Measurements from ENCODE around the gene CERS3.

DNA sequence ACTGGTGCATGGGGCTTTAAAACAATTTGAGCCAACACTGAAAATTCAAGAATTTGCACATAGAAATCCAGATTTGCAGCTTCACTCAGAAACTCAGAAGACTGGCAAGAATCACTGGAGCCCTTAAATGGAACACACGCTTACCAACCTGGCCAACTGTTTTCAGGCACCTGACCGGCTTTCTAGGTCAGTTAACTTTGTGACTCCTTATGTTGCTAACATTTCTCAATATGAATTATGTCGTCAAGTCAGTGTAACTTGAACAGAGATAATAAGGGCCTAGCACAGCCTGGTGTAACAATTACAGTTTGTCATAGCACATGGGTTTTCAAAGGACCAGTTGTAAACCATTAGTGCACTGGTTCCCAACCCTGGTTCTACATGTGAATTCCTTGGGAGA is 6.8 kb downstream of the CERS3 start:
- TF ChIP-seq, protein P1, sequence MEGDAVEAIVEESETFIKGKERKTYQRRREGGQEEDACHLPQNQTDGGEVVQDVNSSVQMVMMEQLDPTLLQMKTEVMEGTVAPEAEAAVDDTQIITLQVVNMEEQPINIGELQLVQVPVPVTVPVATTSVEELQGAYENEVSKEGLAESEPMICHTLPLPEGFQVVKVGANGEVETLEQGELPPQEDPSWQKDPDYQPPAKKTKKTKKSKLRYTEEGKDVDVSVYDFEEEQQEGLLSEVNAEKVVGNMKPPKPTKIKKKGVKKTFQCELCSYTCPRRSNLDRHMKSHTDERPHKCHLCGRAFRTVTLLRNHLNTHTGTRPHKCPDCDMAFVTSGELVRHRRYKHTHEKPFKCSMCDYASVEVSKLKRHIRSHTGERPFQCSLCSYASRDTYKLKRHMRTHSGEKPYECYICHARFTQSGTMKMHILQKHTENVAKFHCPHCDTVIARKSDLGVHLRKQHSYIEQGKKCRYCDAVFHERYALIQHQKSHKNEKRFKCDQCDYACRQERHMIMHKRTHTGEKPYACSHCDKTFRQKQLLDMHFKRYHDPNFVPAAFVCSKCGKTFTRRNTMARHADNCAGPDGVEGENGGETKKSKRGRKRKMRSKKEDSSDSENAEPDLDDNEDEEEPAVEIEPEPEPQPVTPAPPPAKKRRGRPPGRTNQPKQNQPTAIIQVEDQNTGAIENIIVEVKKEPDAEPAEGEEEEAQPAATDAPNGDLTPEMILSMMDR (conservative IDR thresholded peaks at IDR 0.05; ENCODE audit: low read depth, low read length): no peak
- TF ChIP-seq FOS (IDR thresholded peaks at IDR 0.05; ENCODE audit: low read depth, low read length) (no peak), BHLHE40 (IDR thresholded peaks at IDR 0.05; ENCODE audit: low read depth, low read length) (no peak), RCOR1 (IDR thresholded peaks at IDR 0.05; ENCODE audit: insufficient replicate concordance, low read length) (no peak), SMC3 (IDR thresholded peaks at IDR 0.05; ENCODE audit: low read depth, low read length) (no peak), POLR2A (IDR thresholded peaks at IDR 0.05; ENCODE audit: low read depth, low read length) (no peak), RAD21 (IDR thresholded peaks at IDR 0.05; ENCODE audit: low read length) (no peak)
